DOHH2 (cell line): ENCODE results near the gene TMEM98.
A peak's percentile ranks its signal among the peaks of the same experiment; 100 is the strongest.

Experiments used
- H3F3A ChIP-seq: fragments of 200-600 bp; sonication (generic), shearing (Covaris generic); 2 replicates; pipeline ENCODE4 v1.6.0; 2016; ENCODE audit warnings: antibody characterized with exemption, mild to moderate bottlenecking; ENCODE audit not compliant: control insufficient read depth, insufficient read depth
- H3K27ac ChIP-seq: fragments of 200-600 bp; sonication (generic); 2 replicates; pipeline ENCODE4 v1.5.1; 2014; ENCODE audit warnings: low read depth, mild to moderate bottlenecking, low read length, moderate library complexity
- H3K27me3 ChIP-seq: fragments of 200-600 bp; sonication (generic); 2 replicates; pipeline ENCODE4 v1.6.1; 2014; ENCODE audit warnings: mild to moderate bottlenecking, low read length, mixed read lengths; ENCODE audit not compliant: control insufficient read depth
- H3K36me3 ChIP-seq: fragments of 200-600 bp; sonication (generic); 2 replicates; pipeline ENCODE4 v1.6.1; 2014; ENCODE audit warnings: mild to moderate bottlenecking, low read length, moderate library complexity, mixed read lengths; ENCODE audit not compliant: control insufficient read depth
- H3K4me1 ChIP-seq: fragments of 200-600 bp; sonication (generic); 2 replicates; pipeline ENCODE4 v1.6.1; 2014; ENCODE audit warnings: mild to moderate bottlenecking, low read length, mixed read lengths; ENCODE audit not compliant: control insufficient read depth
- H3K4me2 ChIP-seq: fragments of 200-600 bp; sonication (generic); 2 replicates; pipeline ENCODE4 v1.6.0; 2014; ENCODE audit warnings: mild to moderate bottlenecking, low read length, moderate library complexity
- H3K4me3 ChIP-seq: fragments of 200-600 bp; sonication (generic); 2 replicates; pipeline ENCODE4 v1.5.1; 2014; ENCODE audit warnings: mild to moderate bottlenecking, low read length, mixed read lengths
- H3K79me2 ChIP-seq: fragments of 200-600 bp; sonication (generic); 2 replicates; pipeline ENCODE4 v1.6.1; 2014; ENCODE audit warnings: mild to moderate bottlenecking, low read length, mixed read lengths; ENCODE audit not compliant: control insufficient read depth
- H3K9me2 ChIP-seq: fragments of 200-600 bp; sonication (generic); replicated peaks from 2 replicates; pipeline ENCODE4 v1.6.1; 2014; ENCODE audit warnings: mild to moderate bottlenecking, low read length, mixed read lengths; ENCODE audit not compliant: control insufficient read depth
- H3K9me3 ChIP-seq: fragments of 200-600 bp; sonication (generic); 2 replicates; pipeline ENCODE4 v1.6.1; 2014; ENCODE audit warnings: antibody characterized with exemption, low read length, mixed read lengths; ENCODE audit not compliant: control insufficient read depth, insufficient read depth
- H4K20me1 ChIP-seq: fragments of 200-600 bp; sonication (generic); 2 replicates; pipeline ENCODE4 v1.6.0; 2014; ENCODE audit warnings: low read depth, mild to moderate bottlenecking, antibody characterized with exemption, low read length, moderate library complexity; ENCODE audit not compliant: control insufficient read depth, insufficient read depth
- CTCF ChIP-seq: fragments of 200-600 bp; sonication (generic); IDR thresholded peaks from one replicate; pipeline ENCODE4 v1.5.1; 2014; ENCODE audit warnings: antibody characterized with exemption, mild to moderate bottlenecking, low read depth, low read length; ENCODE audit not compliant: poor library complexity, severe bottlenecking
- EZH2phosphoT487 ChIP-seq: fragments of 200-600 bp; sonication (generic); IDR thresholded peaks from 2 replicates; pipeline ENCODE4 v1.6.1; 2017; ENCODE audit warnings: borderline replicate concordance, mild to moderate bottlenecking, antibody characterized with exemption, low read length, moderate library complexity, mixed read lengths

TMEM98 gene

GRCh38 chr17:32941419-32942032, 13.6 kb downstream of the TMEM98 start:
- Histone ChIP-seq H3K9me2 (no peaks in the 10 kb centered on the region), H3K9me3 (no peaks in the 10 kb centered on the region), H4K20me1 (no peaks in the 10 kb centered on the region), H3K79me2 (no peaks in the 10 kb centered on the region), H3K27me3 (no peaks in the 10 kb centered on the region), H3K4me3 (no peak overlapping the region), H3K27ac (no peak overlapping the region), H3K36me3 (no peaks in the 10 kb centered on the region), H3F3A (no peaks in the 10 kb centered on the region), H3K4me2 (no peak overlapping the region), H3K4me1 (no peaks in the 10 kb centered on the region)
- TF ChIP-seq EZH2phosphoT487 (no peak), CTCF (peak; percentile 65)

GRCh38 chr17:32943206-32943605, 15.3 kb downstream of the TMEM98 start:
- TF ChIP-seq EZH2phosphoT487: no peak
- TF ChIP-seq CTCF: no peak
- Histone ChIP-seq H3K27me3 (no peaks in the 10 kb centered on the region), H3K36me3 (no peaks in the 10 kb centered on the region), H3K9me2 (no peaks in the 10 kb centered on the region), H3K79me2 (no peaks in the 10 kb centered on the region), H4K20me1 (no peaks in the 10 kb centered on the region), H3K4me1 (no peaks in the 10 kb centered on the region), H3K4me3 (no peak overlapping the region), H3F3A (no peaks in the 10 kb centered on the region), H3K9me3 (no peaks in the 10 kb centered on the region), H3K4me2 (no peak overlapping the region), H3K27ac (no peak overlapping the region)

- Histone ChIP-seq H3K27ac (no peak overlapping the region), H3K36me3 (no peaks in the 10 kb centered on the region), H3K4me2 (no peak overlapping the region), H3K27me3 (no peaks in the 10 kb centered on the region), H3K4me1 (no peaks in the 10 kb centered on the region), H4K20me1 (no peaks in the 10 kb centered on the region), H3K79me2 (no peaks in the 10 kb centered on the region), H3K9me2 (no peaks in the 10 kb centered on the region), H3F3A (no peaks in the 10 kb centered on the region), H3K4me3 (no peak overlapping the region), H3K9me3 (no peaks in the 10 kb centered on the region)
- TF ChIP-seq CTCF (no peak), EZH2phosphoT487 (no peak)
Measured at GRCh38 chr17:32943647-32944191, 15.8 kb downstream of the TMEM98 start.
